HG02571 (cell line): ENCODE results near the gene POLG.

Experiments used
- ATAC-seq: cut with Tn5 transposase; IDR thresholded peaks from one replicate; pipeline ENCODE4 v1.9.1; 2021; ENCODE audit warnings: mild to moderate bottlenecking, moderate library complexity; ENCODE audit not compliant: unreplicated experiment

The POLG gene

DNA sequence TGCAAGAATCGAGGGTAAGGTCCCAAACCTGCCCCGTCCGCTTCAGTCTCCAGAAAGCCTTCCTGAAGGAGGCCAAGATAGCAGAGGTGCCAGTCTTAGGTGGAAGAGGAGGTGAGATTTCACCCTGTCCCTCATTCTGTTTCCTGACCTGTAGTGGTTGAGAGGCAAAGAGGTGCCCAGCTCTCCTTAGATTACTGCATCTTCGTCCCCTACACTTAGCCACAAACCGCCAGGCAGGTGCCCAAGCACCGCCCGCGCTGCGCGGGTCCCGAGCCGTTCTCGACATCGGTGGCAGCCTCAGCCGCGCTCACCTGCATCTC is 23.8 kb upstream of the POLG start:
- no peak for ATAC-seq

DNA sequence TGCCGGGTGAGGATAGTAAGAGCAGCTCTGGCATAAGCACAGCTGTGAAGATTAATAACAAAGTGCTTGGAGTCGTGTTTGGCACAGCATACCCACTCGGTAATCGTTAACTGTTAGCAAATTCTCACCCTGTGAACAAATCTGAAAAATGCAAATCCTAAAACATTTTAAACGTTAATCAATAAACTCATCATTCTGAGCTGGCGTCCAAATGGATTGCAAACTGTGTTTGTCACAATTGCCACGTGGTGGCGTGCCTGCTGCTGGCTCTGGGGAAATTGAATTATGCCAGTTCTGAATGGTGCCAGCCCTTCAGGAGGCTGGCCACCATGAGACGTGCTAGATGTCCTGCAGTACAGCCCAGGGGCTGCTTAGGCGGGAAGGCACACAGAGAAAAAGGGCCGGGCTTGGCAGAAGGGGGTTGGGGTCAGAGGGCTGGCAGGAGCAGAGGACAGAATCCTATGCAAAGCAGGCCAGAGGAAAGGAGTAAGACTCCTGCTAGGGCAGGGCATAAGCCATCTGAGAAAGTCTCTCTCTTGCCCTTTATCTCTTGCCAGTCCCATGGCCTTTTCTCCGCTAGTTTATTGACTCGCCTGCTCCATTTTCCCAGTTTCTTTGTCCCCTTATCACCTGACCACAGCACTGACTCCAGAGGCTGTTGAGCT is 22.1 kb upstream of the POLG start:
- ATAC-seq: no peak

GRCh38 chr15:89353991-89354390 is 19.4 kb upstream of the POLG start:
- no peak for ATAC-seq

DNA sequence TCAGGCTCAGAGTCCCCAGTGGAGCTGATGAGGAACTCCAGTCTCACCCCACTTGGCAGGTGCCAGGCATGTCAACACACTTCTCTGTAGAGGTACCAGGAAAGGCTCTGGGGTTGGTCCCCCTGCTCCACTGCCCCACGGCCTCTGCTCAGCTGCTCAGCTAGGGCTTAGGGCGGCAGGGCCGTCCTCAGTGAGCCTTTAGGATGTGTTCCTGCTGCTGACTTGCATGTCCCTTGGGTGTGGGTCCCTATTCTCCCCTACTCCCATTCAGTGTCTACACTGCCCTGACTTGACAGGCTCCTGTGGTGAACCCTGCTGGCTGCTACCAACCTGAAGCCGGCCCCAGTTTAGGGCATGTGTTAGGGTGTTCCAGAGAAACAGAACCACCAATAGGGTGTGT is 17.9 kb upstream of the POLG start:
- ATAC-seq: no peak

GRCh38 chr15:89349206-89349558 is 14.6 kb upstream of the POLG start:
- ATAC-seq: no peak

DNA sequence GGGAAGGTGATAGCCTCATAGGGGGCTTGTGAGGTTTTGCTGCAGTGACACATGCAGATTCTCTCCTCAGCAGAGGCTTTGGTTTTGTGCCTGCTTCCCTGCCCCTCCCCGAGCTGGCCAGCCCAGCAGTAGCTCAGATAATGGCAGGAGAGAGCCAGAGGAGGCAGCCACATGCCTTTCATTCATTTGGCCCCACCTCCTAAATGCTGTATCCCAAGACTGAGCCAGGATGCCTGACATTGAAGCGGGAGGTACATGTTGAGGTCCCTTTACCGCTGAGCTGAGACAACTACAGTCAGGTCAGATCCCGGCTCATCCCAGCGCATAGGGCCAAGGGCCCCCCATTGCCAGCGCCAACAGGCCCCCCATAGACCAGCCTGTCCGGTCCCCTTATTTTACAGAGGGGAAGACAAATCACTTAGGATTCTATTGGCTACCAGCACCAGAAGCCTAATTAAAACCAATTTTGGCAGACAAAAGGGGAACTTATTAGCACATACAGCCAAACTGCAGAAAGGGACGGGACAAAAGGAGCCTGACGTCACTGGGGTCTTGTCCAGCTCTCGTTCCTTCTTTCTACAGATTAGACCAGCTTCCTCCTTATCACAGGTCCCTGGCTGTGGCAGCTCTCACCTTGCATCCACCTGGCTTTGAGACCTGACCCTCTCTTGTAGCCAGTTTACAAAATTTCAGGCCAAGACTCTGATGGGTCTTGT is 12.1 kb upstream of the POLG start:
- ATAC-seq: no peak

DNA sequence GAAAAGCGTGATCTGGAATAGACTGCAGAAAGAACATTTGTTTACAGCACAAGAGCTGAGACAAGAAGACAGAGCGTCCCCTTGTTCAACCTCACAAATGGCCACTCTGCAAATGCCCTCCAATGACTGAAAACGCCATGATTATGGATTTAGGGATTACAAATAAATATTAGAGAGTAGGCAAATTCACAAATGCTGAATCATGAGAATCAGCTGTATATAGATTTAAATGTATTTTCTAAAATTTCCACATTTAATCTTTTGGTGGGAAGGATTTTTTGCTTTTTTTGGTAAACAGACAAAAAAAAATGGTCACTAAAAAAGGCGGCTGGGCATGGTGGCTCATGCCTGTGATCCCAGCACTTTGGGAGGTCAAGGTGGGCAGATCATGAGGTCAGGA is 10.6 kb upstream of the POLG start:
- no peak for ATAC-seq

DNA sequence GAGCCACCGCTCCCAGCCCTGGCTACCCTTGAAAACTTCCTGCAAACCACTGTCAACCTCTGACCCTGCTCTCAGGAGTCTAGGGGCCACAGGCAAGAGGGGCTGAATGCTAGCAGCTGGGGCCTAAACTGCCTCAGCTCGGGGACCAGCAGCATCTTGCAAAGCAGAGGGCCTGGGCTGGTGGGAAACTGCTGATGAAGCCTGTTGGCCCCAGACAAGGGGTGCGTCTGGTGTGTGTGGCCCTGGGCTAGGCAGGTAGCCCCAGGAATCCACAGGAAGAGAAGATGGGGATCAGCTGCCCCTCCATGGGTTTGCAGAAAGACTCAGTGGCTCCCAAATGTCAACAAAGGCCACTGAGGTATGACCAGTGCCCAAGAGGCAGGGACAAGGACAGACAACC is 8.2 kb upstream of the POLG start:
- ATAC-seq: no peak

GRCh38 chr15:89341316-89342005 is 6.8 kb upstream of the POLG start:
- ATAC-seq: no peak

- ATAC-seq: no peak
Observed at GRCh38 chr15:89340573-89340972, 5.9 kb upstream of the POLG start.

DNA sequence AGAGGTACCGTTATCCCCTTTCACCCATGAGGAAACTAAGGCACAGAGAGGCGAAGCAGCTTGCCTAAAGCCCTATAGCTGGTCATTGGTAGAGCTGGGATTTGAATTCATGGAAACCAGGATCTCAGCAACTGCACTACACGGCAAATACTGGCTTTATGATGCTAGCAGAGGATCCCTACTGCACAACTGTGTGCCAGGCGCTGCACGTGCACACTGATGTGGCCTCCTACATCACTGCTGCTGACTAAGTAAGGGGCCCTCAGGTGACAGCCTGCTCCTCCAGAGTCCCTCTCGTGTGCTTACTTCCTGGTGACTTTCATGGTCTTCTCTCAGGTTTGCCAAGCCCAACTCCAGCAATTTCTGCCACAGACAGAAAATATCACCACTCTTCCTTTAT is 3.4 kb upstream of the POLG start:
- ATAC-seq: no peak

GRCh38 chr15:89335298-89336041 is 846 bp upstream of the POLG start:
- ATAC-seq: peak; percentile 1

- ATAC-seq: no peak
Observed at GRCh38 chr15:89333959-89334509, 590 bp downstream of the POLG start.

DNA sequence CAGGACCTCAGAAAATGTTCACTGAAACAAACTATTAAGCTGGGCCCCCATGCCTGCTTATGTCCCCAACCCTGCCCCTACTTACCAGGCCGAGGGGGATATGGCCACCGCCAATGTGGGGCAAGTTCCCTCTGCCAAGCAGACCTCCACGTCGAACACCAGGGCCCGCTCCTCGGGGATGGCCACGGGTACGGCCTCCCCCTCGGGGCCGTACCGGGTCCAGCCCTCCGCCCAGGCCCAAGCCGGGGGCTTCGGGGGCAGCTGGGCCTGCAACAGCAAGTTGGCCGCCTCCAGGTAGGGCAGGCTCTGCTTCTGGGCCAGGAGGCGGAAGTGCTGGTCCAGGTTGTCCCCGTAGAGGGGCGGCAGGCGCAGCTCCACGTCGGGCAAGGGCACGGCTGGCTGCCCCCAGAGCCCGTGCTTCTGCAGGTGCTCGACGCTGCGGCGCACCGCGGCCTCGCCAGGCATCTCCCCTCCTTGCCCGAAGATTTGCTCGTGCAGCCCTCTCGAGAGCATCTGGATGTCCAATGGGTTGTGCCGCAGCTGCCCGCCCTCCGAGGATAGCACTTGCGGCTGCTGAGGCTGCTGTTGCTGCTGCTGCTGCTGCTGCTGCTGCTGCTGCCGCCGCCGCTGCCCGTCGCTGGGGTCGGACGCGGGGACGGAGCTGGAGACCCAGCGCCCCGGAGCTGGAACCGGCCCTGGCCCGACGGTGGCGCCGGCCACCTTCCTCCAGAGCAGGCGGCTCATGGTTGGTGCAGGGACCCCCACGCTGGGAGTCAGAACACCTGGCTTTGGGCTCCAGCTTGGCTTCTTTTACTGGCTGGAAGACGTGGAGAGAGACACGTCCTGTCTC is 1.4 kb downstream of the POLG start:
- ATAC-seq: no peak

GRCh38 chr15:89332446-89332845 is 2.2 kb downstream of the POLG start:
- no peak for ATAC-seq

- ATAC-seq: no peak
Observed at GRCh38 chr15:89330881-89331595, 3.6 kb downstream of the POLG start.

- ATAC-seq: no peak
Observed at GRCh38 chr15:89330119-89330518, 4.5 kb downstream of the POLG start.

GRCh38 chr15:89329329-89330084 is 5.1 kb downstream of the POLG start:
- ATAC-seq: no peak
